SK-N-SH (cell line): Measurements from ENCODE around the gene MAP6. TPM values are rescaled to one million over a fixed set of nuclear protein-coding genes. Genes with fewer than 3 reads are reported as not detected.

Experiments used
- CTCF ChIA-PET: fragments of 300-600, 350-600 bp; formaldehyde crosslinking; extraction: SDS; loops from one replicate; lab custom pipeline; 2021; lab: Yijun Ruan, JAX
- POLR2A ChIA-PET: fragments of 350-600 bp; sonication (Branson Sonifier 250); formaldehyde crosslinking; extraction: SDS; loops from one replicate; lab custom pipeline; 2020; ENCODE audit warnings: antibody characterized with exemption, inconsistent platforms; lab: Yijun Ruan, JAX
- DNase-seq: peaks from one replicate; pipeline ENCODE4 v3.0.0; 2012
- H2AFZ ChIP-seq: fragments of 200-600 bp; sonication (generic); 2 replicates; pipeline ENCODE4 v1.8.1; 2016; ENCODE audit warnings: antibody characterized with exemption, mild to moderate bottlenecking, low read depth
- H3F3A ChIP-seq: fragments of 200-600 bp; sonication (generic); replicated peaks from 2 replicates; pipeline ENCODE3; 2016; ENCODE audit warnings: antibody characterized with exemption, mild to moderate bottlenecking; ENCODE audit not compliant: insufficient read depth
- H3K27ac ChIP-seq, 2 experiments: fragments of 200-500 bp in 1 of 2; fragments of 200-600 bp in 1 of 2; sonication (Bioruptor generic) in 1 of 2; sonication (generic), shearing (Covaris generic) in 1 of 2; 2 replicates each; pipeline versions ENCODE4 v1.5.1 to v1.6.1; 2014 to 2016; ENCODE audit warnings: low read depth in 2 of 2, inconsistent platforms in 1 of 2, low read length in 1 of 2, mild to moderate bottlenecking in 1 of 2, mixed read lengths in 1 of 2
- H3K27me3 ChIP-seq: fragments of 200-600 bp; sonication (generic), shearing (Covaris generic); 2 replicates; pipeline ENCODE4 v1.6.1; 2016; ENCODE audit warnings: mixed run types; ENCODE audit not compliant: insufficient read depth
- H3K36me3 ChIP-seq, 2 experiments: fragments of 200-500 bp in 1 of 2; fragments of 200-600 bp in 1 of 2; sonication (Bioruptor generic) in 1 of 2; sonication (generic) in 1 of 2; replicated peaks in 1 of 2; 2 replicates each; pipeline versions ENCODE3 to v1.5.1; 2014 to 2016; ENCODE audit warnings: low read length in 1 of 2, mild to moderate bottlenecking in 1 of 2; ENCODE audit not compliant: insufficient read depth in 2 of 2, control insufficient read depth in 1 of 2
- H3K4me1 ChIP-seq, 2 experiments: fragments of 200-500 bp in 1 of 2; fragments of 200-600 bp in 1 of 2; sonication (Bioruptor generic) in 1 of 2; sonication (generic), shearing (Covaris generic) in 1 of 2; 2 replicates each; pipeline versions ENCODE4 v1.5.1 to v1.6.1; 2014 to 2016; ENCODE audit warnings: low read depth in 1 of 2, low read length in 1 of 2, mixed run types in 1 of 2; ENCODE audit not compliant: insufficient read depth in 2 of 2, control insufficient read depth in 1 of 2
- H3K4me2 ChIP-seq: fragments of 200-600 bp; sonication (generic), shearing (Covaris generic); 2 replicates; pipeline ENCODE4 v1.6.1; 2017; ENCODE audit warnings: mixed run types
- H3K4me3 ChIP-seq, 2 experiments: fragments of 200-500 bp in 1 of 2; fragments of 200-600 bp in 1 of 2; sonication (Bioruptor generic) in 1 of 2; sonication (generic), shearing (Covaris generic) in 1 of 2; 2 replicates each; pipeline versions ENCODE4 v1.5.1 to v1.8.1; 2014 to 2016; ENCODE audit warnings: low read depth in 2 of 2, inconsistent platforms in 1 of 2, low read length in 1 of 2, mild to moderate bottlenecking in 1 of 2, mixed read lengths in 1 of 2, moderate library complexity in 1 of 2
- H3K79me2 ChIP-seq: fragments of 200-600 bp; sonication (generic); 2 replicates; pipeline ENCODE4 v1.8.1; 2017; ENCODE audit warnings: mild to moderate bottlenecking; ENCODE audit not compliant: insufficient read depth
- H3K9ac ChIP-seq: fragments of 200-600 bp; sonication (generic); 2 replicates; pipeline ENCODE4 v1.6.1; 2017; ENCODE audit warnings: mixed run types
- H3K9me2 ChIP-seq: fragments of 200-600 bp; sonication (generic); 2 replicates; pipeline ENCODE4 v1.6.1; 2017; ENCODE audit warnings: mixed run types
- H3K9me3 ChIP-seq: fragments of 200-600 bp; sonication (generic); 2 replicates; pipeline ENCODE4 v1.6.1; 2017; ENCODE audit warnings: mixed run types, mild to moderate bottlenecking, moderate library complexity
- H4K20me1 ChIP-seq: fragments of 200-600 bp; sonication (generic); 2 replicates; pipeline ENCODE4 v1.6.1; 2017; ENCODE audit warnings: mild to moderate bottlenecking, mixed run types; ENCODE audit not compliant: insufficient read depth
- CHD2 ChIP-seq: fragments of 150-350 bp; IDR thresholded peaks from 2 replicates; pipeline ENCODE4 v1.6.1; 2018; ENCODE audit warnings: low read length; ENCODE audit not compliant: partially characterized antibody
- EZH2phosphoT487 ChIP-seq: fragments of 200-600 bp; sonication (generic); IDR thresholded peaks from 2 replicates; pipeline ENCODE4 v1.6.1; 2017; ENCODE audit warnings: low read depth, mixed run types, mild to moderate bottlenecking, antibody characterized with exemption, moderate library complexity, borderline replicate concordance
- FOXM1 ChIP-seq: IDR thresholded peaks from 2 replicates; pipeline ENCODE4 v1.4.0; 2012; ENCODE audit warnings: low read depth, mild to moderate bottlenecking
- GATA2 ChIP-seq: sonication (generic); formaldehyde crosslinking; IDR thresholded peaks from 2 replicates; pipeline ENCODE4 v1.5.0; 2020; ENCODE audit warnings: mild to moderate bottlenecking, missing genetic modification reagents
- JUND ChIP-seq: IDR thresholded peaks from 2 replicates; pipeline ENCODE4 v1.4.0; 2012
- NFIC ChIP-seq: IDR thresholded peaks from 2 replicates; pipeline ENCODE4 v1.4.0; 2012; ENCODE audit warnings: borderline replicate concordance
- NRF1 ChIP-seq: IDR thresholded peaks from 2 replicates; pipeline ENCODE4 v1.6.1; 2012; ENCODE audit warnings: low read depth, mild to moderate bottlenecking, low read length
- RAD21 ChIP-seq: IDR thresholded peaks from 2 replicates; pipeline ENCODE4 v1.6.1; 2012; ENCODE audit warnings: mild to moderate bottlenecking, low read length
- RCOR1 ChIP-seq: fragments of 150-350 bp; IDR thresholded peaks from 2 replicates; pipeline ENCODE4 v1.6.1; 2017; ENCODE audit warnings: antibody characterized with exemption, low read length
- RXRA ChIP-seq: IDR thresholded peaks from 2 replicates; pipeline ENCODE4 v1.4.0; 2012; ENCODE audit warnings: low read depth, mild to moderate bottlenecking, borderline replicate concordance
- SMC3 ChIP-seq: IDR thresholded peaks from 2 replicates; pipeline ENCODE4 v1.6.1; 2012; ENCODE audit warnings: low read depth, low read length, improper control_type of control experiment
- TAF1 ChIP-seq: IDR thresholded peaks from 2 replicates; pipeline ENCODE4 v1.6.1; 2012; ENCODE audit warnings: low read depth, mild to moderate bottlenecking, low read length, moderate library complexity, borderline replicate concordance
- YY1 ChIP-seq: IDR thresholded peaks from 2 replicates; pipeline ENCODE4 v1.4.0; 2012; ENCODE audit warnings: low read depth, mild to moderate bottlenecking
- WGBS: methylation state at CpG from one replicate; pipeline ENCODE4 v1.1.6; 2017; ENCODE audit warnings: low lambda C conversion rate; 5-methylcytosine and 5-hydroxymethylcytosine counted together
- polyA plus RNA-seq, 3 experiments: library from polyadenylated mRNA; depleted of rRNA; stranded (reverse); fragments of >200 nt; gene quantifications; 2 replicates each; pipeline ENCODE4 v1.2.3, GENCODE V29; 2012
- TF ChIP-seq, protein P1 (sequence below): fragments of 200-600 bp; sonication (generic); IDR thresholded peaks from 2 replicates; pipeline ENCODE4 v1.6.1; 2017; ENCODE audit warnings: antibody characterized with exemption, mild to moderate bottlenecking, moderate library complexity
- TF ChIP-seq, protein P2 (sequence below): fragments of 150-350 bp; IDR thresholded peaks from 2 replicates; pipeline ENCODE4 v1.6.1; 2016; ENCODE audit warnings: mild to moderate bottlenecking, low read depth, low read length
- TF ChIP-seq, protein P3 (sequence below): IDR thresholded peaks from 2 replicates; pipeline ENCODE4 v1.4.0; 2012; ENCODE audit warnings: low read depth, borderline replicate concordance
- TF ChIP-seq, protein P4 (sequence below): IDR thresholded peaks from 2 replicates; pipeline ENCODE4 v1.4.0; 2012; ENCODE audit warnings: low read depth, borderline replicate concordance
- TF ChIP-seq, protein P5 (sequence below): IDR thresholded peaks from 2 replicates; pipeline ENCODE4 v1.6.1; 2012; ENCODE audit warnings: mild to moderate bottlenecking, low read depth, low read length, moderate library complexity

Gene MAP6
- polyA plus RNA-seq, 1 of the 3 experiments (the other 2 are of a cell fraction): 11.1 TPM

DNA sequence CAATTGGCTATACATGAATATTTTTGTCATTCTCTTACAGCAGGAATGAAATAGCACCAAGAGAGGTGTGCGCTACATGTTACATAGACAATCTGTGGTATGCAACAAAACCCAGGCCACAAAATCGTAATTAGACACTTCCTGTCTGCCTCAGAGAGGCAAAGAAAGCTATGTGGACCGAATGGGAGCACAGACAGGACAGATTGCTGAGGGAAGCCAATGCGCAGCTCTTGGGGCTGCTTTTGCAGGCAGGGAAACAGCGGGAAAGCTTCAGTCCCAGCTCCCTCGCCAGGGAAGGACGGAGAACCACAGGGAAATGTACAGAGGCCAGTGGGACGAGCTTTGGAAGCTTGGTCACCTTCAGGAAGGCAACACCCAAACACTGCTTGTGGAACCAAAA, 65.9 kb downstream of the MAP6 start:
- Histone ChIP-seq H3K9me2 (no peaks in the 10 kb centered on the region), H3K36me3 (peaks cover 0 to 3% of the 10 kb centered on the region in 2 experiments), H4K20me1 (no peaks in the 10 kb centered on the region), H3K4me1 (peaks cover 32% of the 10 kb centered on the region in 2 experiments), H2AFZ (no peak overlapping the region), H3K27ac (peak overlapping the region; percentile 92 to 98; a peak in 3 of 4 replicates), H3K27me3 (no peaks in the 10 kb centered on the region), H3F3A (peaks cover 27% of the 10 kb centered on the region), H3K9ac (peak overlapping the region; percentile 9; the same call in 1 of the 2 replicates), H3K4me3 (no peak overlapping the region), H3K9me3 (no peaks in the 10 kb centered on the region), H3K4me2 (peak overlapping the region; percentile 77), H3K79me2 (no peaks in the 10 kb centered on the region)
- no peak for DNase-seq
- ChIA-PET POLR2A (no interaction called here), CTCF (interaction anchor here (1.1 to 1.5 kb wide), 4 partner anchors 14 to 23 kb away, joined by 3 to 5 read pairs (median 3); no protein-coding TSS in a partner anchor)
- TF ChIP-seq GATA2 (CRISPR knock-in tag): no peak
- TF ChIP-seq, protein P1, sequence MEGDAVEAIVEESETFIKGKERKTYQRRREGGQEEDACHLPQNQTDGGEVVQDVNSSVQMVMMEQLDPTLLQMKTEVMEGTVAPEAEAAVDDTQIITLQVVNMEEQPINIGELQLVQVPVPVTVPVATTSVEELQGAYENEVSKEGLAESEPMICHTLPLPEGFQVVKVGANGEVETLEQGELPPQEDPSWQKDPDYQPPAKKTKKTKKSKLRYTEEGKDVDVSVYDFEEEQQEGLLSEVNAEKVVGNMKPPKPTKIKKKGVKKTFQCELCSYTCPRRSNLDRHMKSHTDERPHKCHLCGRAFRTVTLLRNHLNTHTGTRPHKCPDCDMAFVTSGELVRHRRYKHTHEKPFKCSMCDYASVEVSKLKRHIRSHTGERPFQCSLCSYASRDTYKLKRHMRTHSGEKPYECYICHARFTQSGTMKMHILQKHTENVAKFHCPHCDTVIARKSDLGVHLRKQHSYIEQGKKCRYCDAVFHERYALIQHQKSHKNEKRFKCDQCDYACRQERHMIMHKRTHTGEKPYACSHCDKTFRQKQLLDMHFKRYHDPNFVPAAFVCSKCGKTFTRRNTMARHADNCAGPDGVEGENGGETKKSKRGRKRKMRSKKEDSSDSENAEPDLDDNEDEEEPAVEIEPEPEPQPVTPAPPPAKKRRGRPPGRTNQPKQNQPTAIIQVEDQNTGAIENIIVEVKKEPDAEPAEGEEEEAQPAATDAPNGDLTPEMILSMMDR: no peak
- no peak for TF ChIP-seq CHD2
- no peak for TF ChIP-seq FOXM1
- TF ChIP-seq EZH2phosphoT487: no peak
- TF ChIP-seq NRF1: no peak
- no peak for TF ChIP-seq SMC3
- TF ChIP-seq JUND: no peak
- no peak for TF ChIP-seq TAF1
- no peak for TF ChIP-seq RXRA
- no peak for TF ChIP-seq RAD21
- TF ChIP-seq RCOR1: no peak
- TF ChIP-seq, protein P2, sequence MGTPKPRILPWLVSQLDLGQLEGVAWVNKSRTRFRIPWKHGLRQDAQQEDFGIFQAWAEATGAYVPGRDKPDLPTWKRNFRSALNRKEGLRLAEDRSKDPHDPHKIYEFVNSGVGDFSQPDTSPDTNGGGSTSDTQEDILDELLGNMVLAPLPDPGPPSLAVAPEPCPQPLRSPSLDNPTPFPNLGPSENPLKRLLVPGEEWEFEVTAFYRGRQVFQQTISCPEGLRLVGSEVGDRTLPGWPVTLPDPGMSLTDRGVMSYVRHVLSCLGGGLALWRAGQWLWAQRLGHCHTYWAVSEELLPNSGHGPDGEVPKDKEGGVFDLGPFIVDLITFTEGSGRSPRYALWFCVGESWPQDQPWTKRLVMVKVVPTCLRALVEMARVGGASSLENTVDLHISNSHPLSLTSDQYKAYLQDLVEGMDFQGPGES: no peak
- no peak for TF ChIP-seq YY1
- TF ChIP-seq, protein P3, sequence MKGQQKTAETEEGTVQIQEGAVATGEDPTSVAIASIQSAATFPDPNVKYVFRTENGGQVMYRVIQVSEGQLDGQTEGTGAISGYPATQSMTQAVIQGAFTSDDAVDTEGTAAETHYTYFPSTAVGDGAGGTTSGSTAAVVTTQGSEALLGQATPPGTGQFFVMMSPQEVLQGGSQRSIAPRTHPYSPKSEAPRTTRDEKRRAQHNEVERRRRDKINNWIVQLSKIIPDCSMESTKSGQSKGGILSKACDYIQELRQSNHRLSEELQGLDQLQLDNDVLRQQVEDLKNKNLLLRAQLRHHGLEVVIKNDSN: no peak
- 81% methylated on average over 8 of the region's 8 CpGs for WGBS

DNA sequence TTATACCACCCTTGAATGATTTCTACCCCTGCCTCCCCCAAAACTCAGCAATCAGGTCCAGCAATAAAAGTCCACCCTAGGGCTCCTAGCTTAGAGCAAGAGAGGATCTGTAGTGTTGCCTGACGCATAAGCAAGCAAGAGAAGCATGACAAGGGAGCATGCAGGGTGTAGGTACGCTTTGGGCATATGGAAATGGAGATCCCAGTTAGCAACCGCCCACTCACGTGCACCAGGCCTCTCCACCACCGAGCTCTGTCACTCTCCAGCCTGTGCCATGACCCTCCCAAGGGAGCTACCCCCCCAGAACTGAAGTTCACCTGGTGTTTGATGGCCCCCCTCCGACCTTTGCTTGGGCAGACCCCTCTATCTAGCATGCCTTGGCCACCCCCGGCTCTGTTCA, 67.3 kb downstream of the MAP6 start:
- CTCF ChIA-PET: interaction anchor here (0.7 to 1.6 kb wide), 3 partner anchors 10 to 24 kb away, joined by 3 to 6 read pairs (median 4); no protein-coding TSS in a partner anchor
- 89% methylated on average over 4 of the region's 7 CpGs for WGBS
- TF ChIP-seq, protein P4, sequence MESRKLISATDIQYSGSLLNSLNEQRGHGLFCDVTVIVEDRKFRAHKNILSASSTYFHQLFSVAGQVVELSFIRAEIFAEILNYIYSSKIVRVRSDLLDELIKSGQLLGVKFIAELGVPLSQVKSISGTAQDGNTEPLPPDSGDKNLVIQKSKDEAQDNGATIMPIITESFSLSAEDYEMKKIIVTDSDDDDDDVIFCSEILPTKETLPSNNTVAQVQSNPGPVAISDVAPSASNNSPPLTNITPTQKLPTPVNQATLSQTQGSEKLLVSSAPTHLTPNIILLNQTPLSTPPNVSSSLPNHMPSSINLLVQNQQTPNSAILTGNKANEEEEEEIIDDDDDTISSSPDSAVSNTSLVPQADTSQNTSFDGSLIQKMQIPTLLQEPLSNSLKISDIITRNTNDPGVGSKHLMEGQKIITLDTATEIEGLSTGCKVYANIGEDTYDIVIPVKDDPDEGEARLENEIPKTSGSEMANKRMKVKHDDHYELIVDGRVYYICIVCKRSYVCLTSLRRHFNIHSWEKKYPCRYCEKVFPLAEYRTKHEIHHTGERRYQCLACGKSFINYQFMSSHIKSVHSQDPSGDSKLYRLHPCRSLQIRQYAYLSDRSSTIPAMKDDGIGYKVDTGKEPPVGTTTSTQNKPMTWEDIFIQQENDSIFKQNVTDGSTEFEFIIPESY: no peak
- TF ChIP-seq NFIC (no peak), RXRA (no peak), CHD2 (no peak)
- TF ChIP-seq, protein P5, sequence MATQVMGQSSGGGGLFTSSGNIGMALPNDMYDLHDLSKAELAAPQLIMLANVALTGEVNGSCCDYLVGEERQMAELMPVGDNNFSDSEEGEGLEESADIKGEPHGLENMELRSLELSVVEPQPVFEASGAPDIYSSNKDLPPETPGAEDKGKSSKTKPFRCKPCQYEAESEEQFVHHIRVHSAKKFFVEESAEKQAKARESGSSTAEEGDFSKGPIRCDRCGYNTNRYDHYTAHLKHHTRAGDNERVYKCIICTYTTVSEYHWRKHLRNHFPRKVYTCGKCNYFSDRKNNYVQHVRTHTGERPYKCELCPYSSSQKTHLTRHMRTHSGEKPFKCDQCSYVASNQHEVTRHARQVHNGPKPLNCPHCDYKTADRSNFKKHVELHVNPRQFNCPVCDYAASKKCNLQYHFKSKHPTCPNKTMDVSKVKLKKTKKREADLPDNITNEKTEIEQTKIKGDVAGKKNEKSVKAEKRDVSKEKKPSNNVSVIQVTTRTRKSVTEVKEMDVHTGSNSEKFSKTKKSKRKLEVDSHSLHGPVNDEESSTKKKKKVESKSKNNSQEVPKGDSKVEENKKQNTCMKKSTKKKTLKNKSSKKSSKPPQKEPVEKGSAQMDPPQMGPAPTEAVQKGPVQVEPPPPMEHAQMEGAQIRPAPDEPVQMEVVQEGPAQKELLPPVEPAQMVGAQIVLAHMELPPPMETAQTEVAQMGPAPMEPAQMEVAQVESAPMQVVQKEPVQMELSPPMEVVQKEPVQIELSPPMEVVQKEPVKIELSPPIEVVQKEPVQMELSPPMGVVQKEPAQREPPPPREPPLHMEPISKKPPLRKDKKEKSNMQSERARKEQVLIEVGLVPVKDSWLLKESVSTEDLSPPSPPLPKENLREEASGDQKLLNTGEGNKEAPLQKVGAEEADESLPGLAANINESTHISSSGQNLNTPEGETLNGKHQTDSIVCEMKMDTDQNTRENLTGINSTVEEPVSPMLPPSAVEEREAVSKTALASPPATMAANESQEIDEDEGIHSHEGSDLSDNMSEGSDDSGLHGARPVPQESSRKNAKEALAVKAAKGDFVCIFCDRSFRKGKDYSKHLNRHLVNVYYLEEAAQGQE: no peak

More for the DNA sequence above, 67.3 kb downstream of the MAP6 start:
- Histone ChIP-seq H3F3A (peaks cover 27% of the 10 kb centered on the region), H3K4me3 (no peak overlapping the region), H3K79me2 (no peaks in the 10 kb centered on the region), H3K4me1 (peaks cover 32 to 37% of the 10 kb centered on the region in 2 experiments), H3K9me2 (no peaks in the 10 kb centered on the region), H3K27ac (no peak overlapping the region), H4K20me1 (no peaks in the 10 kb centered on the region), H3K27me3 (no peaks in the 10 kb centered on the region), H2AFZ (no peak overlapping the region), H3K4me2 (no peak overlapping the region), H3K9me3 (no peaks in the 10 kb centered on the region), H3K9ac (no peak overlapping the region), H3K36me3 (no peaks in the 10 kb centered on the region)
- POLR2A ChIA-PET: interaction anchor here (0.9 kb wide), 1 partner anchor 9 kb away, joined by 3 read pairs; no protein-coding TSS in a partner anchor
- no peak for DNase-seq
